Neural crest cell (in vitro differentiated cells): ENCODE measurements around the gene PTPRM. TPM values are rescaled to one million over a fixed set of nuclear protein-coding genes. Genes with fewer than 3 reads are reported as not detected.

ENCODE experiments used
- DNase-seq: peaks from one replicate; pipeline ENCODE4 v3.0.0; 2021; ENCODE audit warnings: low read depth, mixed read lengths, low spot score
- H3K27ac Mint-ChIP-seq: one replicate; pipeline ENCODE4 v1.8.0; 2021; ENCODE audit warnings: mild to moderate bottlenecking, mixed read lengths; ENCODE audit not compliant: unreplicated experiment
- H3K27me3 Mint-ChIP-seq: 2 replicates; pipeline ENCODE4 v1.8.0; 2021; ENCODE audit warnings: low read depth, mild to moderate bottlenecking, mixed read lengths
- H3K36me3 Mint-ChIP-seq: 2 replicates; pipeline ENCODE4 v1.8.0; 2021; ENCODE audit warnings: low read depth, mild to moderate bottlenecking, mixed read lengths
- H3K4me1 Mint-ChIP-seq: 2 replicates; pipeline ENCODE4 v1.8.0; 2021; ENCODE audit warnings: mixed read lengths
- H3K4me3 Mint-ChIP-seq: one replicate; pipeline ENCODE4 v1.8.0; 2021; ENCODE audit warnings: mild to moderate bottlenecking, mixed read lengths
- H3K9me3 Mint-ChIP-seq: 2 replicates; pipeline ENCODE4 v1.8.0; 2021; ENCODE audit warnings: mixed read lengths
- CTCF ChIP-seq: fragments of 200-600 bp; sonication (generic); conservative IDR thresholded peaks from 2 replicates; pipeline ENCODE4 v1.5.0; 2021; ENCODE audit warnings: antibody characterized with exemption, mild to moderate bottlenecking
- total RNA-seq: library from RNA; stranded (reverse); gene quantifications from 2 replicates; pipeline ENCODE4 v1.2.1, GENCODE V29; 2021

Gene PTPRM
- total RNA-seq, 1 donor from 2014 or later: 7.7 TPM

- Mint-ChIP-seq H3K27me3 (no peaks in the 10 kb centered on the region), H3K4me1 (no peaks in the 10 kb centered on the region), H3K27ac (no peak overlapping the region), H3K4me3 (no peak overlapping the region), H3K9me3 (no peaks in the 10 kb centered on the region), H3K36me3 (no peaks in the 10 kb centered on the region)
- DNase-seq: no peak
- no peak for TF ChIP-seq CTCF
Measured at GRCh38 chr18:7754258-7754657, 187.1 kb downstream of the PTPRM start.

DNA sequence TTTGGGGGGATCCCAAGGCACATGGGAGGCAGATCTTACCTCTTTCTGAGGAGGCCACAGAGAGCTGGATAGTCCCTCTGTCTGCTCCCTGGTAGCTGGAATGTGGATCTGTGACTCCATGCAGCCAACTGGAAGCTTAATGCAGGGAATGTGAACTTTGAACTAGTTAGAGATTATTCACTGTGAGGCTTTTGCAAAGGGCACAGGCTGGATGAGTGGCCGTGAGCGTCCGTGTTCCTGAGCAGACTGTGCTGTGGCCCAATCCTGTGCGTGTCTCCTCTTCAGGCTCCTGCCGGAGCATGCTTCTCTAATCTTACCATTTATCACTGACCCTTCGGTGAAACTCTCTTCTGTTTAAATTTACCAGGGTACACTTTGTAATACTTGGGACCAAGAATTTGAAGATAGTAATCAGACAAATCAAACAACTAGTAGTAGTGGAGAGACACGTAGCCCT lies 187.6 kb downstream of the PTPRM start:
- Mint-ChIP-seq H3K27me3 (no peaks in the 10 kb centered on the region), H3K36me3 (no peaks in the 10 kb centered on the region), H3K27ac (no peak overlapping the region), H3K9me3 (no peaks in the 10 kb centered on the region), H3K4me3 (no peak overlapping the region), H3K4me1 (no peaks in the 10 kb centered on the region)
- TF ChIP-seq CTCF: no peak
- no peak for DNase-seq

DNA sequence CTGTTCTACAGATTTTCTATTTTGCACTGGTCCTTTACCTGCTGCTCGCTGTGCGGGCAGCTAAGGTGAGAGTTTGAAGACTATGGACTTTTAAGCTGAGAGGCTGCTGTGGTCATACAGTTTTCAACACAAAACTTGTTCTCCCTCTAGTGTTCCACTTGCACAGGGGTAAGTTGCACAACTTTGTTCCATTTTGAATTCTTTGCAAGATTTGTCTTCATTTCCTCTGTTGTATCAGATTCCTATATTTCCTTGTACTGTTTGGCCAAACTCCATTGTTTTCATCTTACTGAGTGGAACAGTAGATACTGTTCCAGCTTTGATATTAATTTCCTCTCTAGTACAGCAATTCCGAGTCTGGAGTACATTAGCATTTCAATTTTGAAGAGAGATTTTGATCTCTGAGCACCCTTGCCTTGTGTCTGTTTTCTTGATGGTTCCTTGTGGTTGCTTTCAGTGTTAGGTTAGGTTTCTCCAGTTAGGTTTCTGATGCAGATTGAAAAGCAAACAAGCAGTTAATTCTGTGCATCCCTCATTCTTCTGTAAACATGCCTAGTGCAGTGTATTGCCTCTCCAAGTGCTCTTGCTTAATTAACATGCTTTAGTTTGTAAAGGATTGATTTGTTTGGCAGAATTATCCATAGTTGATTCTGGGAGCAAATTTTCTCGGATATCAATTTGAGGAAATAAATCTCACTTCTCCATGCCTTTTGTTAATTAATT lies 188.8 kb downstream of the PTPRM start:
- DNase-seq: no peak
- peak; percentile 39 for TF ChIP-seq CTCF
- Mint-ChIP-seq H3K4me3 (no peak overlapping the region), H3K9me3 (no peaks in the 10 kb centered on the region), H3K36me3 (no peaks in the 10 kb centered on the region), H3K27me3 (no peaks in the 10 kb centered on the region), H3K27ac (no peak overlapping the region), H3K4me1 (no peaks in the 10 kb centered on the region)

DNA sequence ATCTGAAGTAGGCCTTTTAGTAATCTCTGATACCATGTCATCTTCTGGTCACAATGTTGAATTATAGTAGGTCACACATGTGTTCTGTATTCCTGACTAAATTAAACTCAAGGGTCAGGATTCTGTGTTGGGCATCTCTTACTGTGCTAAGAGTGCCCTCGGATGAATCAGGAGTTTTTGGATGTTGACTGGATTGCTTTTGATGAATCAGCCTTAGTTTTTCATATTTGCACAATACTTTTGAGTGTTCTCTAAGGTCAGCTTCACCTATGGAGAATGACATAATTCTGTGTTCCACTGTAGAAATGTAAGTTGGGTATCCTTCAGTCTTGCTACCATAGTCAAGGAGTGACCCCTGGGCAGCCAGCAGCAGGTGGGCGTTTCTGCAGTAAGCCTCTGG lies 190.1 kb downstream of the PTPRM start:
- Mint-ChIP-seq H3K4me1 (no peaks in the 10 kb centered on the region), H3K4me3 (no peak overlapping the region), H3K36me3 (no peaks in the 10 kb centered on the region), H3K27me3 (no peaks in the 10 kb centered on the region), H3K27ac (no peak overlapping the region), H3K9me3 (no peaks in the 10 kb centered on the region)
- no peak for TF ChIP-seq CTCF
- DNase-seq: no peak

DNA sequence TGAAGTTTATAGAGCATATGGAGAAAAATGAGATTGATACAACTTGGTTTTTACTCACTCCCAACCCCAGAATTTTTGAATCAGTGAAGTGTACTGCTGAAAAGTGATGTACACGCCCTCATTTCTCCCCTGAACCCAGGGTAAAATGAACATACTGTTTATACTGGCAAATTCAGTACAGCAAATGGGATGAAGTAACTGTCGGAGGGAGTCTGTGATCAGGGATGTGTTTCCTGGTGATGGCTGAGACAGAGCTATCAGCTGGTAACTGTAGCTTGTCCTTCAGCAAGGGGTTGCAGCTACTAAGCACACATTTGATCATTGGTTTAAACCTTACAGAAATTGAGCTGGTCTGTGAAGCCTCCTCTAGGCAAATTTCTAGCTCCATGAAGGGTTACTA lies 191.6 kb downstream of the PTPRM start:
- H3K27ac Mint-ChIP-seq: no peak overlapping the region
- DNase-seq: no peak
- H3K27me3 Mint-ChIP-seq: no peaks in the 10 kb centered on the region
- no peaks in the 10 kb centered on the region for H3K36me3 Mint-ChIP-seq
- no peaks in the 10 kb centered on the region for H3K4me1 Mint-ChIP-seq
- no peak overlapping the region for H3K4me3 Mint-ChIP-seq
- no peak for TF ChIP-seq CTCF
- H3K9me3 Mint-ChIP-seq: no peaks in the 10 kb centered on the region
